Osteoblast (primary cell): ENCODE results near the gene NOP9. TPM values are rescaled to one million over a fixed set of nuclear protein-coding genes. Genes with fewer than 3 reads are reported as not detected.

Experiments used
- DNase-seq: peaks from one replicate; pipeline ENCODE4 v3.0.0; 2011; ENCODE audit warnings: low spot score, mixed read lengths; ENCODE audit not compliant: insufficient read length; ENCODE audit errors: missing footprints
- H2AFZ ChIP-seq: 2 replicates; pipeline ENCODE4 v1.6.0; 2011; ENCODE audit warnings: mild to moderate bottlenecking, low read length
- H3K27ac ChIP-seq: 2 replicates; pipeline ENCODE4 v1.5.1; 2011; ENCODE audit warnings: mild to moderate bottlenecking, low read depth, low read length, moderate library complexity
- H3K27me3 ChIP-seq: 2 replicates; pipeline ENCODE4 v1.6.0; 2012; ENCODE audit warnings: mild to moderate bottlenecking, control low read depth, inconsistent platforms, low read length, moderate library complexity; ENCODE audit not compliant: insufficient read depth
- H3K36me3 ChIP-seq: 2 replicates; pipeline ENCODE4 v1.5.1; 2011; ENCODE audit warnings: mild to moderate bottlenecking, low read length, control low read depth, moderate library complexity; ENCODE audit not compliant: insufficient read depth
- H3K4me1 ChIP-seq: 2 replicates; pipeline ENCODE4 v1.5.1; 2011; ENCODE audit warnings: mild to moderate bottlenecking, low read length, control low read depth, moderate library complexity; ENCODE audit not compliant: insufficient read depth
- H3K4me2 ChIP-seq: 2 replicates; pipeline ENCODE4 v1.6.0; 2011; ENCODE audit warnings: mild to moderate bottlenecking, low read length; ENCODE audit not compliant: insufficient read depth
- H3K4me3 ChIP-seq: fragments of 200-600 bp; sonication (generic); 3 replicates; pipeline ENCODE4 v1.5.1; 2012; ENCODE audit warnings: mild to moderate bottlenecking, low read length, inconsistent platforms; ENCODE audit not compliant: insufficient read depth
- H3K79me2 ChIP-seq: 2 replicates; pipeline ENCODE4 v1.6.0; 2012; ENCODE audit warnings: mild to moderate bottlenecking, low read length, control low read depth, inconsistent platforms; ENCODE audit not compliant: insufficient read depth
- H3K9me3 ChIP-seq: 2 replicates; pipeline ENCODE4 v1.5.1; 2011; ENCODE audit warnings: low read depth, low read length, control low read depth
- H4K20me1 ChIP-seq: 2 replicates; pipeline ENCODE4 v1.6.0; 2012; ENCODE audit warnings: mild to moderate bottlenecking, low read length, control low read depth; ENCODE audit not compliant: insufficient read depth
- CTCF ChIP-seq: IDR thresholded peaks from 2 replicates; pipeline ENCODE4 v1.5.1; 2011; ENCODE audit warnings: mild to moderate bottlenecking, low read depth, low read length, moderate library complexity; ENCODE audit errors: extremely low read depth
- total RNA-seq: library from RNA; depleted of rRNA; stranded (reverse); fragments of >200 nt; gene quantifications from 2 replicates; pipeline ENCODE4 v1.2.3, GENCODE V29; 2012

The NOP9 gene
- total RNA-seq, 1 donor, result 21.0 TPM

GRCh38 chr14:24323341-24323740 is 23.7 kb downstream of the NOP9 start:
- Histone ChIP-seq H3K9me3 (no peaks in the 10 kb centered on the region), H3K79me2 (no peaks in the 10 kb centered on the region), H3K4me1 (no peaks in the 10 kb centered on the region), H4K20me1 (peaks cover 4% of the 10 kb centered on the region), H3K27me3 (no peaks in the 10 kb centered on the region), H3K4me2 (no peak overlapping the region), H3K27ac (no peak overlapping the region), H3K4me3 (no peak overlapping the region), H3K36me3 (peaks cover 11% of the 10 kb centered on the region), H2AFZ (no peak overlapping the region)
- no peak for TF ChIP-seq CTCF
- DNase-seq, result peak; percentile 91

- no peaks in the 10 kb centered on the region for H3K4me1 ChIP-seq
- H3K36me3 ChIP-seq, result peaks cover 11% of the 10 kb centered on the region
- no peak overlapping the region for H3K27ac ChIP-seq
- H3K4me3 ChIP-seq, result no peak overlapping the region
- H4K20me1 ChIP-seq, result peaks cover 4% of the 10 kb centered on the region
- no peak for TF ChIP-seq CTCF
- no peaks in the 10 kb centered on the region for H3K79me2 ChIP-seq
- no peak overlapping the region for H2AFZ ChIP-seq
- no peaks in the 10 kb centered on the region for H3K27me3 ChIP-seq
- peak; percentile 65 for DNase-seq
- H3K9me3 ChIP-seq, result no peaks in the 10 kb centered on the region
- no peak overlapping the region for H3K4me2 ChIP-seq
Measured at GRCh38 chr14:24324024-24324423, 24.4 kb downstream of the NOP9 start.

- H3K36me3 ChIP-seq, result peaks cover 11% of the 10 kb centered on the region
- no peak overlapping the region for H2AFZ ChIP-seq
- no peaks in the 10 kb centered on the region for H3K4me1 ChIP-seq
- H4K20me1 ChIP-seq, result peaks cover 4% of the 10 kb centered on the region
- DNase-seq, result no peak
- H3K9me3 ChIP-seq, result no peaks in the 10 kb centered on the region
- no peak overlapping the region for H3K4me2 ChIP-seq
- H3K27me3 ChIP-seq, result no peaks in the 10 kb centered on the region
- no peak for TF ChIP-seq CTCF
- no peaks in the 10 kb centered on the region for H3K79me2 ChIP-seq
- H3K27ac ChIP-seq, result no peak overlapping the region
- no peak overlapping the region for H3K4me3 ChIP-seq
Measured at GRCh38 chr14:24325041-24325530, 25.4 kb downstream of the NOP9 start.

GRCh38 chr14:24325963-24326362 is 26.3 kb downstream of the NOP9 start:
- TF ChIP-seq CTCF, result no peak
- Histone ChIP-seq H2AFZ (no peak overlapping the region), H3K9me3 (no peaks in the 10 kb centered on the region), H3K27me3 (no peaks in the 10 kb centered on the region), H3K4me2 (no peak overlapping the region), H3K79me2 (no peaks in the 10 kb centered on the region), H3K4me1 (no peaks in the 10 kb centered on the region), H3K36me3 (peaks cover 11% of the 10 kb centered on the region), H4K20me1 (peaks cover 4% of the 10 kb centered on the region), H3K27ac (no peak overlapping the region), H3K4me3 (no peak overlapping the region)
- peak; percentile 71 for DNase-seq
